BLaER1 (cell line): ENCODE data around the gene TMTC4.
A peak's percentile ranks its signal among the peaks of the same experiment; 100 is the strongest.
"Not testable (repeated sequence)": the region's sequence is repeated elsewhere in the genome, so short reads cannot be mapped to it uniquely, and the experiment has no call there.

ENCODE experiments used
- H3K27ac ChIP-seq: shearing (Covaris generic); formaldehyde crosslinking; 2 replicates; pipeline ENCODE4 v1.8.1; 2022
- H3K27me3 ChIP-seq: shearing (Covaris generic); formaldehyde crosslinking; 2 replicates; pipeline ENCODE4 v1.8.1; 2022
- H3K36me3 ChIP-seq: shearing (Covaris generic); formaldehyde crosslinking; 2 replicates; pipeline ENCODE4 v1.8.1; 2022
- H3K4me1 ChIP-seq: shearing (Covaris generic); formaldehyde crosslinking; 2 replicates; pipeline ENCODE4 v1.8.1; 2022
- H3K4me2 ChIP-seq: shearing (Covaris generic); formaldehyde crosslinking; 2 replicates; pipeline ENCODE4 v1.8.1; 2022
- H3K4me3 ChIP-seq: shearing (Covaris generic); formaldehyde crosslinking; 2 replicates; pipeline ENCODE4 v1.8.1; 2022
- H3K9ac ChIP-seq: shearing (Covaris generic); formaldehyde crosslinking; 2 replicates; pipeline ENCODE4 v1.8.1; 2022
- H3K9me3 ChIP-seq: shearing (Covaris generic); formaldehyde crosslinking; 2 replicates; pipeline ENCODE4 v1.8.1; 2022
- H4K20me1 ChIP-seq: shearing (Covaris generic); formaldehyde crosslinking; 2 replicates; pipeline ENCODE4 v1.8.1; 2022
- Cebpa-rat ChIP-seq: shearing (Covaris generic); IDR thresholded peaks from 2 replicates; pipeline ENCODE4 v1.8.1; 2022

The TMTC4 gene

DNA sequence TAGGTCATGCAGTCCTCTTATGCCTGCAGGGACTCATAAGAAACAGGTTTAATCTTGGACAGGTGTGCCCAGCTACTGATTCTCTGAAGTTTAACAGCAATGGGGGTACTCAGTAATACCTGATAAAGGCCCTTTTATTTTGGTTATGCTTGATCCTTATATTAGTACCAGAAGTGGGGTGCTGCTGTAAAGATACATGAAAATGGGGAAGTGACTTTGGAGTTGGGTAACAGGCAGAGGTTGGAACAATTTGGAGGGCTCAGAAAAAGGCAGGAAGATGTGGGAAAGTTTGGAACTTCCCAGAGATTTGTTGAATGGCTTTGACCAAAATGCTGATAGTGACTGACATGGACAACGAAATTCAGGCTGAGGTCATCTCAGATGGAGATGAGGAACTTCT lies 14.6 kb upstream of the TMTC4 start:
- no peak overlapping the region for H3K9ac ChIP-seq
- no peaks in the 10 kb centered on the region for H3K27me3 ChIP-seq
- no peak overlapping the region for H3K27ac ChIP-seq
- H3K4me2 ChIP-seq = no peak overlapping the region
- H3K9me3 ChIP-seq = peaks cover 35% of the 10 kb centered on the region
- no peak overlapping the region for H3K4me3 ChIP-seq
- H4K20me1 ChIP-seq = no peaks in the 10 kb centered on the region
- TF ChIP-seq Cebpa-rat = no peak
- H3K36me3 ChIP-seq = no peaks in the 10 kb centered on the region
- no peaks in the 10 kb centered on the region for H3K4me1 ChIP-seq

DNA sequence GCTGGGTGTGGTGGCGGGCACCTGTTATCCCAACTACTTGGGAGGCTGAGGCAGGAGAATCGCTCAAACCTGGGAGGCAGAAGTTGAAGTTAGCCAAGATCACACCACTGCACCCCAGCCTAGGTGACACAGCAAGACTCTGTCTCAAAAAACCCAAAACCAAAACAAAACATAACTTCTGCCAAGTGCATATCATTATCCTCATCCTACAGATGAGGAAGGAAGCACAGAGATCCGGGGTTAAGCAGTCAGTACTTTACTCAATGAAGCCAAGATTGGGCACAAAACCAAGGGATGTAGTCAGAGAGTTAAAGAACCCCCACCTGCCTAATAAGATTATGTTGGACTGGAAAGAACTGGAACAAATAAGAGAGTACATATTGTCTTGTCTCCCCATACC lies 5.5 kb upstream of the TMTC4 start:
- Histone ChIP-seq H3K4me1 (peaks cover 5% of the 10 kb centered on the region; the same call in 1 of the 2 replicates), H3K4me2 (no peak overlapping the region), H3K9me3 (no peaks in the 10 kb centered on the region), H3K27me3 (no peaks in the 10 kb centered on the region), H4K20me1 (no peaks in the 10 kb centered on the region), H3K27ac (no peak overlapping the region), H3K36me3 (no peaks in the 10 kb centered on the region), H3K4me3 (no peak overlapping the region), H3K9ac (no peak overlapping the region)
- no peak for TF ChIP-seq Cebpa-rat

GRCh38 chr13:100677128-100677527 lies 2.5 kb upstream of the TMTC4 start:
- H4K20me1 ChIP-seq = peaks cover 15% of the 10 kb centered on the region
- H3K9me3 ChIP-seq, H3K4me3 ChIP-seq, H3K27me3 ChIP-seq, H3K4me2 ChIP-seq, H3K9ac ChIP-seq, H3K27ac ChIP-seq, H3K36me3 ChIP-seq: not testable (repeated sequence)
- H3K4me1 ChIP-seq = peaks cover 20% of the 10 kb centered on the region

GRCh38 chr13:100675661-100676129 lies 1.1 kb upstream of the TMTC4 start:
- peaks cover 29% of the 10 kb centered on the region for H4K20me1 ChIP-seq
- H3K9me3 ChIP-seq = no peaks in the 10 kb centered on the region
- no peak overlapping the region for H3K9ac ChIP-seq
- peaks cover 2% of the 10 kb centered on the region for H3K36me3 ChIP-seq
- H3K27me3 ChIP-seq = no peaks in the 10 kb centered on the region
- TF ChIP-seq Cebpa-rat = no peak
- H3K27ac ChIP-seq = no peak overlapping the region
- peak overlapping the region; percentile 93 for H3K4me3 ChIP-seq
- peaks cover 20% of the 10 kb centered on the region for H3K4me1 ChIP-seq
- H3K4me2 ChIP-seq = peak overlapping the region; percentile 93

DNA sequence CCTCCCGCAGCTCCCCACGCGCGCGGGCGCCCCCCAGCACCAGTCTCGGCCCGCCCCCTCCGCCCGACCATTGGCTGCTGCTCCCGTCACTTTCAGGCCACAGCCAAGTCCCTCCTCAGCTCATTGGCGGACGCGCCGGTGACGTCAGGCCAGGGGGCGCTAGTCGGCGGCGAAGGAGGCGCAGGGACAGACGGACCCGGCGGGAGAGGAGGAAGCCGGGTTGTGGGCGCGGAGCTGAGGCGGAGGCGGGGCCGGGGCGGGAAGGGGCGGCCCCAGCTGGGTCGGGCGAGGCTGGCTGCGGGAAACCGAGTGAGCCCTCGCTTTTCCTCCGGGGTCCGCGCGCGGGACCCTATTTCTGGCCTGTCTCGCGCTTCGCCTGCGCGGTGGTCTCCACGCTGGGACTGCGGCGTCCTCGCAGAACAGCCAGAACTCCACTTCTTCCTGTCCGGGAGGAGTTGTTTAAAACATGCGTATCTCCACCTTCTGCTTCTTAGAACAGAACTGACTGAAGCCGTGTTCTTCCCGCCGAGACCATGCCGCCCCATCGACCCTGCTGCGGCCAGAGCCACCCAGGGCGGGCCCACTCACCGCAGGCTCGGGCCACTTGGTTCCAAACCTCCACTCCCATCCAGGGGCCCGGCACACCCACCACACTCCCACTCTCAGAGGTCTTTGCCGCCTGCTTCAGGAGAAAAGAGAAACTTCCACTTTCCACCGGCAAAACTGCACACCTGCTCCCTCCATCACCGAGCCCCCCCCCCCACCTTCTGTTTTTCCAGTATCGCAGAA lies 471 bp upstream of the TMTC4 start:
- H3K27ac ChIP-seq = peak overlapping the region; percentile 92

DNA sequence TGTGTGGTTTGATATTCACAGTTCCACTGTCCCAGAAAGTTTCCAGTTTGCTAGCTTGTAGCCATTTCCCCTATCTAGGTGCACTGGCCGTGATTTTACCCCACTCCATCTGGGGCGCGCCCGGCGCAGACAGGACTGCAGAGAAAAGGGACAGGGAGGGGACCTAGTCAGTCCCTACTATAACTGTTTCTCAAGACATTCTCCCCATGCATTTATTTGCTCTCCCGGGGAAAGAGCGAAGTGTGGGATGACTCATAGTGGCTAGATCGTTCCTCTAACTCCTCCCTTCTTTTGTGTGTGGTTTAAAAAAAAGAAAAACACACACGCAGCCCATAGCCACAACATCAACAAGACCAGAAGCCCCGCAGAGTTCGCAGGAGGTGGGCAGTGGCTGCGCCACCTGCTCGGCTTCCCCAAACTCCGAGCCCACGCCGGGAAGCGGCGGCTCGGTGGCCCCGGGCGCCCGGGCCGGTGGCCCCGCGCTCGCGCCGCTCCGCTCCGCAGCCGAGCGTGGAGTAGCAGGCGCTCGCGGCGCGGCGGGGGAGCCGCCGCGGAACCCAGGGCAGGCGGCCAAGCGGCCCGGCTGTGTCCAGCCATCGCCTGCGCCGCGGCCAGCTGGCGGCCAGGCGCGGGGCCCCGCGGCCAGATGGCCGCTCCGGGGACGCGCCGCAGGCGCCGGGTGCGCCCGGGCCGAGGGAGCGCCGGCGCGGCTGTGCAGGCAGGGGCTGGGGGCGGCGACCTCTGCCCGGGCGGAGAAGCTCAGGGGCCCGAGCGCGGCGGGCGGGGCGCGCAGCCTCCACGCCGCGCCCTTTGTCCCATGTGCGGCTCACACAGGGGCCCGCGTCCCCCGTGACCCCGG lies 653 bp downstream of the TMTC4 start:
- no peaks in the 10 kb centered on the region for H3K9me3 ChIP-seq
- H3K27me3 ChIP-seq = no peaks in the 10 kb centered on the region
- peaks cover 47% of the 10 kb centered on the region for H4K20me1 ChIP-seq
- H3K9ac ChIP-seq = peak overlapping the region; percentile 91
- peaks cover 19% of the 10 kb centered on the region for H3K36me3 ChIP-seq
- peaks cover 20% of the 10 kb centered on the region for H3K4me1 ChIP-seq
- no peak for TF ChIP-seq Cebpa-rat
- peak overlapping the region; percentile 92 for H3K27ac ChIP-seq
- H3K4me2 ChIP-seq = peak overlapping the region; percentile 81
- H3K4me3 ChIP-seq = peak overlapping the region; percentile 93

More for the DNA sequence above, 471 bp upstream of the TMTC4 start:
- peak overlapping the region; percentile 93 for H3K4me3 ChIP-seq
- H3K4me1 ChIP-seq = peaks cover 20% of the 10 kb centered on the region
- H4K20me1 ChIP-seq = peaks cover 36% of the 10 kb centered on the region
- peak overlapping the region; percentile 93 for H3K4me2 ChIP-seq
- TF ChIP-seq Cebpa-rat = no peak
- peaks cover 8% of the 10 kb centered on the region for H3K36me3 ChIP-seq
- H3K9me3 ChIP-seq = no peaks in the 10 kb centered on the region
- no peaks in the 10 kb centered on the region for H3K27me3 ChIP-seq
- peak overlapping the region; percentile 91 for H3K9ac ChIP-seq

GRCh38 chr13:100673376-100673712 lies 1.3 kb downstream of the TMTC4 start:
- no peak for TF ChIP-seq Cebpa-rat
- Histone ChIP-seq H3K9me3 (no peaks in the 10 kb centered on the region), H3K4me2 (peak overlapping the region; percentile 81), H3K36me3 (peaks cover 25% of the 10 kb centered on the region), H3K4me3 (peak overlapping the region; percentile 93), H3K4me1 (peaks cover 20% of the 10 kb centered on the region), H3K27me3 (no peaks in the 10 kb centered on the region), H3K9ac (peak overlapping the region; percentile 91), H3K27ac (peak overlapping the region; percentile 92), H4K20me1 (peaks cover 51% of the 10 kb centered on the region)

GRCh38 chr13:100671389-100672182 lies 3.0 kb downstream of the TMTC4 start:
- Histone ChIP-seq H3K27ac (no peak overlapping the region), H4K20me1 (peaks cover 60% of the 10 kb centered on the region), H3K9me3 (no peaks in the 10 kb centered on the region), H3K4me2 (no peak overlapping the region), H3K4me3 (no peak overlapping the region), H3K36me3 (peaks cover 43% of the 10 kb centered on the region), H3K27me3 (no peaks in the 10 kb centered on the region), H3K9ac (no peak overlapping the region), H3K4me1 (peaks cover 20% of the 10 kb centered on the region)
- no peak for TF ChIP-seq Cebpa-rat

DNA sequence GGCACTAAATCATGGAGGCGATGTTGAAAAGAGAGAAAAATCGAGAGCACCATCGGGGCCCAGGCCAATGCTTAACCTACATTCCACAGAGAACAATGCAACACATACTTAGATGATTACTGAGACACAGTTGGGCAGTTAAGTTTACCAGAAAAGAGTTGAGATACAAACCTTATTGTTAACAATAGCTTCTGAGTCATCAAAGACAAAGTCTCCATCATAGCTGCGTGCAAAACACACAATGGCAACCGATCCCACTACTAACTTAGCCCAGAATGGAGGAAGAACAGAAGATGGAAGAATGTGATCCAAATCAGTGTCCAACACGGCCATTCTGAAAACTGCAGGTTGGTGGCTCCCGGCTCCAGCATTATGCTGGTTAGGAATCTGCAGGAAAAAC lies 6.2 kb downstream of the TMTC4 start:
- Histone ChIP-seq H3K27ac (no peak overlapping the region), H3K9ac (no peak overlapping the region), H3K36me3 (peaks cover 73% of the 10 kb centered on the region), H4K20me1 (peaks cover 57% of the 10 kb centered on the region), H3K9me3 (no peaks in the 10 kb centered on the region), H3K4me3 (no peak overlapping the region), H3K4me1 (peaks cover 13% of the 10 kb centered on the region), H3K4me2 (no peak overlapping the region), H3K27me3 (no peaks in the 10 kb centered on the region)
- no peak for TF ChIP-seq Cebpa-rat
